GM19455 (cell line): ENCODE data around the gene UROD.

Source experiments
- ATAC-seq: cut with Tn5 transposase; IDR thresholded peaks from one replicate; pipeline ENCODE4 v1.9.1; 2021; ENCODE audit not compliant: unreplicated experiment

UROD gene

GRCh38 chr1:45008076-45008475 is 4.0 kb upstream of the UROD start:
- no peak for ATAC-seq

GRCh38 chr1:45008516-45008915 is 3.5 kb upstream of the UROD start:
- ATAC-seq = no peak

- ATAC-seq = no peak
These were observed 2.7 kb upstream of the UROD start for GRCh38 chr1:45009296-45009865.

GRCh38 chr1:45009956-45010854 is 1.8 kb upstream of the UROD start:
- ATAC-seq = peak; percentile 3

- peak; percentile 65 for ATAC-seq
These were observed 921 bp upstream of the UROD start, which contains the start of gene HECTD3 for GRCh38 chr1:45010855-45011811. TSS of gene HECTD3 (minus strand) at chr1:45011324. CDS start at chr1:45011257, 67 bp downstream.

- ATAC-seq = no peak
These were observed 705 bp downstream of the UROD start for GRCh38 chr1:45012639-45013278.

GRCh38 chr1:45013551-45014209 is 1.6 kb downstream of the UROD start:
- ATAC-seq = no peak

GRCh38 chr1:45014321-45015028 is 2.4 kb downstream of the UROD start:
- no peak for ATAC-seq

GRCh38 chr1:45015683-45016082 is 3.6 kb downstream of the UROD start:
- ATAC-seq = no peak

GRCh38 chr1:45016090-45016697 is 4.1 kb downstream of the UROD start:
- no peak for ATAC-seq

- ATAC-seq = no peak
These were observed 4.7 kb downstream of the UROD start for GRCh38 chr1:45016767-45017166.

GRCh38 chr1:45018599-45019230 is 6.7 kb downstream of the UROD start:
- no peak for ATAC-seq

- no peak for ATAC-seq
These were observed 11.6 kb downstream of the UROD start for GRCh38 chr1:45023663-45024062.

GRCh38 chr1:45026446-45026845 is 14.4 kb downstream of the UROD start:
- no peak for ATAC-seq

GRCh38 chr1:45032837-45033236 is 20.8 kb downstream of the UROD start:
- no peak for ATAC-seq

- ATAC-seq = no peak
These were observed 21.3 kb downstream of the UROD start for GRCh38 chr1:45033356-45033755.

GRCh38 chr1:45035631-45036301 is 23.7 kb downstream of the UROD start:
- no peak for ATAC-seq

- no peak for ATAC-seq
These were observed 25.4 kb downstream of the UROD start for GRCh38 chr1:45037456-45037855.
